Frontal cortex (tissue), 4 donors: ENCODE data around the gene NBL1. TPM values are rescaled to one million over a fixed set of nuclear protein-coding genes. Genes with fewer than 3 reads are reported as not detected.
A peak's percentile ranks its signal among the peaks of the same experiment; 100 is the strongest.

Source experiments
- DNase-seq, 2 donors: peaks; one replicate each; pipeline ENCODE4 v3.0.0; 2012; ENCODE audit warnings: low spot score in 2 of 2
- FAIRE-seq: peaks from 2 replicates; lab custom pipeline; 2012; peaks lifted over from hg19 to GRCh38; lab: Jason Lieb, UNC
- total RNA-seq: library from RNA; depleted of rRNA; stranded (reverse); fragments of >200 nt; gene quantifications from one replicate; pipeline ENCODE4 v1.2.3, GENCODE V29; 2014
- donor health status: control.
- donor health status: control.
- donor health status: control.

Gene NBL1
- total RNA-seq, 1 donor from 2014 or later = 33.0 TPM

DNA sequence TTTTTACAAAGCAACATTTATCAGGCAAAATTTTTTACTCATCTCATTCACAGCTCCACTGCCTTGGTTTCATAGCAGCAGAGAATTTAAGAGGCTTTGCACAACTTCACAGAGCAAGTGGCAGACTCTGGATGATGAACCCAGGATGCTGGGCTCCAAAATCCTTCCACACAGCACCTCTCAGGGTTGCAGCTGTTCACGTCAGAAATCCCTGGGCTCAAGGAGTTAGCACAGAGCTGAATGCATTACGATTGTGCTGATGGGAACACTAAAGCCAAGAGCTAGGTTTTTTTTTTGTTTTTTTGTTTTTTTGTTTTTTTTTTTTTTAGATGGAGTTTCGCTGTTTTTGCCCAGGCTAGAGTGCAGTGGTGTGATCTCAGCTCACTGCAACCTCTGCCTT is 18.2 kb downstream of the NBL1 start:
- FAIRE-seq = no peak

DNA sequence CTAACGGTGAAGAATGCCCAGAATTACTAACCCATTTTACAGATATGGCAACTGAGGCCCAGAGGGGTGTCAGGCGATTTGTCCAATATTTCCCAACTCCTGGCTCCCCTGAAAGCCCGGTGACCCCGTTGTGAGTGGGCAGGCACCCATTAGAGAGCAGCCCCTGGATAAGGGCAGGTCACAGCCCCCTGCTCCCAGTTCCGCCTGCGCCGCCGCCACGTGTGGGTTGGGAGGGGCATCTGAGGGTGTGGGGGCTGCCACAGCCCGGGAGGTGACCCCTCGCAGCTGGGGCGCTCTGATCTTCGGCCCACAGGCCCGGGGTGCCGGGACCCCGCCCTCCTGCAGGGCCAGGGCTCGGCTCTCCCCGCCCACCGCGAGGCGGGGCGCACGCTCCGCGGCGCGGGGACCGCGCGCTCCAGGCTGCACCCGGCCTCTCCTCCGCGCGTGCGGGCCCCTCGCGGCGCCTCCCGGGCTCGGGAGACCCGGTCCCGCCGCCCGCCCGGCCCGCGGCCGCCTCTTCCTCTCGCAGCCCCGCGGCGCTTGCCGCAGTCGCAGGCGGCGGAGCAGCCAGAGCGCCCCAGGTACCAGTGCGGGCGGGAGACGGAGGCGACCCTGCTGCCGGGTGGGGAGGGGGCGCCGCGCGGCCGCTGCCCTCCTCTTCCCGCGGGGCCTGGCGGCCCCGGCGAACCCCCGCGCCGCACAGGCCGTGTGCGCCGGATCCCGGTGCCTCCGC is 20.5 kb downstream of the NBL1 start, which contains the start of gene HTR6:
HTR6 (plus strand) TSS at position 423 of the 733 bp plus-strand sequence. CDS start 879 bp downstream, outside the sequence.
- DNase-seq = peak; percentile 61 to 69
- FAIRE-seq = no peak

More for the DNA sequence above, 18.2 kb downstream of the NBL1 start:
- DNase-seq = no peak

DNA sequence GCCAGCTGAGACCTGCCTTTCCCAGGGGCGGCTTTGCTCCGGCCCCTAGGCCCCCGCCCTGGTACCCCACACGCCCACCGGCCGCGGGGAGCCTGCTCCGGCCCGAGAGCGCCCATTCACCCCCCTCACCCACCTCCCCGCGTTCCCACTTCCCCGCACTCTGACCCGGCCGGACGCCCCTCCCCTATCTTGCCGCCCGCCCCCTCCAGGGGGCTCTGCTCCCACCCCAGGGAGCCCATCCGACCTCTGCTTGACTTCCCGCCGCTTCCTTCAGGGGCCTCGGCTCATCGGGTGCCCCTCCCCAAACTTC is 21.0 kb downstream of the NBL1 start:
- FAIRE-seq (no peak), DNase-seq (no peak)

DNA sequence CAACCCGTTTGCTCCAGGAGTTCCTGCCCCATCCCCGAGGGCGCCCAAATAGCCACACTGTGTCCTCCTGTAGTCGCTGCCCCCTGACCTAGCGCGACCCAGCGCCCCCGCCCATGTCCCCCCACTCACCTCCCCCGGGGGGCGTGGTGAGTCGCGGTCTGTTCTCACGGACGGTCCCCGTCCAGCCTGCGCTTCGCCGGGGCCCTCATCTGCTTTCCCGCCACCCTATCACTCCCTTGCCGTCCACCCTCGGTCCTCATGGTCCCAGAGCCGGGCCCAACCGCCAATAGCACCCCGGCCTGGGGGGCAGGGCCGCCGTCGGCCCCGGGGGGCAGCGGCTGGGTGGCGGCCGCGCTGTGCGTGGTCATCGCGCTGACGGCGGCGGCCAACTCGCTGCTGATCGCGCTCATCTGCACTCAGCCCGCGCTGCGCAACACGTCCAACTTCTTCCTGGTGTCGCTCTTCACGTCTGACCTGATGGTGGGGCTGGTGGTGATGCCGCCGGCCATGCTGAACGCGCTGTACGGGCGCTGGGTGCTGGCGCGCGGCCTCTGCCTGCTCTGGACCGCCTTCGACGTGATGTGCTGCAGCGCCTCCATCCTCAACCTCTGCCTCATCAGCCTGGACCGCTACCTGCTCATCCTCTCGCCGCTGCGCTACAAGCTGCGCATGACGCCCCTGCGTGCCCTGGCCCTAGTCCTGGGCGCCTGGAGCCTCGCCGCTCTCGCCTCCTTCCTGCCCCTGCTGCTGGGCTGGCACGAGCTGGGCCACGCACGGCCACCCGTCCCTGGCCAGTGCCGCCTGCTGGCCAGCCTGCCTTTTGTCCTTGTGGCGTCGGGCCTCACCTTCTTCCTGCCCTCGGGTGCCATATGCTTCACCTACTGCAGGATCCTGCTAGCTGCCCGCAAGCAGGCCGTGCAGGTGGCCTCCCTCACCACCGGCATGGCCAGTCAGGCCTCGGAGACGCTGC is 21.7 kb downstream of the NBL1 start:
- FAIRE-seq (no peak), DNase-seq (no peak)

DNA sequence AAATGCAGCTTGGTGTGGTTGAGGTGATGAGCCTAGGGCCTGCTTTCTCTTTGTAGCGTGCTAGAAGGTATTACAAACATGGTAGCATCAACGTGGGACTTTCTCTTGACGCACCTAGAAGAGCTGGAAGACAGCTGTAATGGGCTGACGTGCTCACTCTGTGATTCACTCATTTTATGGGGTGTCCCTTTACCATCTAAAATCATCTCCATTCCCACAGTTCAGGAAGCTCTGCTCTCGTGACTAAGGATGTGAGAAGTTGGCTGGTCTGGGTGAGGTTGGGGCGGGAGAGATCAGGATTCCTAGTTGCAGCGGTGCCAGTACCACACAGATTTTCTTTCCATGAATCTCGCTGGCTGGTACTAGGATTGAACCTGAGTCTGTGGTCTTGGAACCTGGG is 24.8 kb downstream of the NBL1 start:
- DNase-seq (no peak), FAIRE-seq (no peak)

DNA sequence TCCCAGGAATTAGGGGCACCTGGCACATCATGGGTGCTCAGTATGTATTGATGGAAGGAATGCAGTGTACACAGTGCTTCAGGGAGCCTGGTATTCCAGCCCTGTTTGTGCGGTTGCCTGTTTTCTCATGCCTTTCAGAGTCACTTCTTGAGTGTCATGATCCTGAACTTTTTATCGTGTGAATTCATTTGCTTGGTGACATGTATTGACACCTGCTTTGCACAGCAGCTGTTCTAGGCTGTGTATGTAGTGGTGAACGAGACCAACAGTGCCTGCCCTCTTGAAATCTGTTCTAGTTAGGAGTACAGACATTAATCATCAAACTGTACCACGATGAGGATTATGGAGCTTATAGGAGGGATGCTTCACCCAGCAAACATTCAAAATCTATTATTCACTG is 26.7 kb downstream of the NBL1 start:
- DNase-seq (no peak), FAIRE-seq (no peak)

DNA sequence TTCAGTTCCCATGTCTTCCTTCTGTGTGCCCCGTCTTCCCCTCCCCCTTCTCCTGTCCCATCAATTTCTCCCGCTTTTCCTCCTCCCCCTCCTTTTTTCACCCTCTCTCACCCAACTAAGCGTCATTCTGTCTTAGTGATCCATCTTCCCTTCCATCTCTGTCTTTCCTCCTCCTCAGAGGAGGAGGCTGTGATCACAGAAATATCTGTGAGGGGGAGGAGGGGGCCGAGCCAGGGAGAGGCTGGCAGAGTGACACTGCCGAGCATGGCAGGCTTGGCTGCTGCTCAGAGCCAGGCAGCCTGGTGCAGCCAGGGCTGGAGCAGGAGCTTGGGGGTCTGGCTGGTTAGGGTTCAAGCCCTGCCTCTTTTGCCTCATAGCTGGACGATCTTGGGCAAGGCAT is 28.1 kb downstream of the NBL1 start:
- DNase-seq = no peak
- no peak for FAIRE-seq

DNA sequence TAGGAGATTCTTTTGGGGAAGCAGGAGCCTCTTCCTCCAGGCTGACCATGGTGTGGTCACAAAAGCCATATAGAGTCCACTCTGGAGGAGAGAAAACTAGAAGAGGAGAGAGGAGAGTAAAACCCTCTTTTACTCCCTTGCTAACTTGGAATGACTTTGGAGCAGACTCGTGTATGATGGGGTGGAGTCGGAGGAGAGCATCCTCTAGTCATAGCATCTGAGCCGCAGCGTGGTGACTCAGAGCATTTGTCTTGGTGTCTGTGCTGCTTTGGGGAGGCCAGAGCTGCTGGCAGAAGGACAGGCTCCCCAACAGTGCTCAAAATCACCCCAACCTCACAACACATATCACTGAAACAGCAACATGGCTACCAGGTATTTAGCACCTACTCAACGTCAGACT is 31.7 kb downstream of the NBL1 start:
- FAIRE-seq = no peak
- DNase-seq = no peak

DNA sequence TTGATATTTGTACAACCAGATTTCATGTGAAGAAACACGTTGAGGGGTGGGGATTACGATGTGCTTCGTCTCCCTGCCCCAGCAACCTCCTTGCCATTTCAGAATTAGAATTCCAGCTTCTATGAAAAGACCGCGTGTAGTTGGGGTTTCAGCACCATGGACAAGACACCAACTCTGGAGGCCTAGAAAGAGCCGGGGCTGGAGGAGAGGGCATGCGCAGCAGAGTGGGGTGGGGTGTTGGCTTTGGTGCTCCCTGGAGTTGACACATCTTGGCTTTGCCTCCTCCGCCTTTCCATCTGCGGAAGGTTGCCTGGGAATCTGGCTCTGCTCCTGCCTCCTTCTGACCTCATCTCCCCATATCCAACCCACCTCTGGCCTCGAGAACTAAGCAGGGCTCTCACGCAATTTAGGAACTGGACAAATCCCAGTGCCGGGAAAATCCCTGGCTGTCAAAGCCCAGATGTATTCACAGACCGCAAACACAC is 32.4 kb downstream of the NBL1 start:
- FAIRE-seq (no peak), DNase-seq (peak in 1 of 2 donors; percentile 48)

DNA sequence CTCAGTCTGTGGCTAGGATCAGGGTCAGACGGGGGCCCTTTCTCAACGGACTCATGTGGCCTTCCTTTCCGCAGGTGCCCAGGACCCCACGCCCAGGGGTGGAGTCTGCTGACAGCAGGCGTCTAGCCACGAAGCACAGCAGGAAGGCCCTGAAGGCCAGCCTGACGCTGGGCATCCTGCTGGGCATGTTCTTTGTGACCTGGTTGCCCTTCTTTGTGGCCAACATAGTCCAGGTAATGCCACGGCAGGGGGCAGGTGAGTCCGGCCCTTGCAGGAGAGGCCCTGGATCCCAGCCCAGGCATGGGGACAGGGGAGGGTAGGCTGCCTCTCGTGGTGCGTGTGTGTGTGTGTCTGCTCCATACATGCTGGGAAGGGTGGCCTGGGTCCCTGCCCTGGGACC is 34.4 kb downstream of the NBL1 start:
- DNase-seq (no peak), FAIRE-seq (no peak)

DNA sequence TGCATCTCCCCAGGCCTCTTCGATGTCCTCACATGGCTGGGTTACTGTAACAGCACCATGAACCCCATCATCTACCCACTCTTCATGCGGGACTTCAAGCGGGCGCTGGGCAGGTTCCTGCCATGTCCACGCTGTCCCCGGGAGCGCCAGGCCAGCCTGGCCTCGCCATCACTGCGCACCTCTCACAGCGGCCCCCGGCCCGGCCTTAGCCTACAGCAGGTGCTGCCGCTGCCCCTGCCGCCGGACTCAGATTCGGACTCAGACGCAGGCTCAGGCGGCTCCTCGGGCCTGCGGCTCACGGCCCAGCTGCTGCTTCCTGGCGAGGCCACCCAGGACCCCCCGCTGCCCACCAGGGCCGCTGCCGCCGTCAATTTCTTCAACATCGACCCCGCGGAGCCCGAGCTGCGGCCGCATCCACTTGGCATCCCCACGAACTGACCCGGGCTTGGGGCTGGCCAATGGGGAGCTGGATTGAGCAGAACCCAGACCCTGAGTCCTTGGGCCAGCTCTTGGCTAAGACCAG is 34.9 kb downstream of the NBL1 start:
- DNase-seq = no peak
- no peak for FAIRE-seq

DNA sequence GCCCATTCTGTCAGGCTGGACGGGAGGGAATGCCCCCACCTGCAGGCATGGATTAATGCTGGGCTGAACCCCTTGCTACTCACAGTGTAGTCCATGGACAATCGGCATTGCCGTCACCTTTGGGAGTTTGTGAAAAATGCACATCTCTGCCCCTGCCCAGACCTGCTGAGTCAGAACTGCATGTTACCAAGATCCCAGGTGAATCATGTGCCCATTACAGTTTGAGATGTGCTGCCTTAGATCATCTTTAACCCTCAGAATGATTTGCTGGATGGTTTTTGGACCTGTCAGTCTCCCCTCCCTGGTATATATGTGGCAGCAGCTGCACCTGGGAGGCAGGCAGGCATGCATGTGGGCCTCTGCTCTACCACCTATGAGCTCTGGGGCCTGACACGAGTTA is 35.6 kb downstream of the NBL1 start:
- DNase-seq (no peak), FAIRE-seq (no peak)

DNA sequence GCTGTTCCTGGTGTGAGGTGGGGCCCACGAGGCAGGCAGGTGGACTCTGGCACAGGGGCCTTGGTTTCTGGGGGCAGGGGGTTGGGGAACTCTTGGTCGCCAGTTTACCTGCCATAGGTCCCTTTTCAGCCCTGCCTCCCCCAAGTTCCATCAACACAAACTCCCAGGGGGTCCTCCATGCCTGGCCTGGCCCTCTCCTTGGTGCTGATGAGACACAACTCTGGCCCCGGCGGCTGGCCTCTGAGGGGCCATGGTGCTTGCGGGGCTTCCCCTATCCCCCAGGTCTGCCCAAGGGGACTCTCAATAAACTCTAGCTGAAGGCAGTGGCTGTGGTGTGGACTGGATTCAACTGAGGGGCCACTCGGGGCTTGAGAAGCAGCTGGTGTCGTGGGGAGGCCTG is 36.5 kb downstream of the NBL1 start:
- no peak for FAIRE-seq
- DNase-seq = no peak

DNA sequence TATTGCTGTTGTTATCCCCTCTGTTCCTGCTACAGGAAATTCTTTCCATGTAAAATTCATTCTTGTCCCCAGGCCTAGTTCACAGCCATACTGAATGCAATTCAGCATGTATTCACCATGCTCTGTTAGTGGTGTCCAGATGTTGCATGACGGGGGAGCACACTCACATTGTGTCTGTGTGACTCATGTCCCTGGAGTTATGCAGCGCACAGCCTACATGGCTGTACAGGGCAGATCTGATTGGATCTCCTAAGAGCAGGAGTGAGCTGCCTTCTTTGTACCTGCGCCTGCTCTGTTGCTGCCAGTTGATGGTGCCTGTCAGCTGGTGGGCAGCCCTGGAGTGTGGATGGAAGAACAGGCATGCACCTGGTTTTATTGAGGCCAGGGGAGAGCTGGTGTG is 38.1 kb downstream of the NBL1 start:
- FAIRE-seq = no peak
- no peak for DNase-seq

DNA sequence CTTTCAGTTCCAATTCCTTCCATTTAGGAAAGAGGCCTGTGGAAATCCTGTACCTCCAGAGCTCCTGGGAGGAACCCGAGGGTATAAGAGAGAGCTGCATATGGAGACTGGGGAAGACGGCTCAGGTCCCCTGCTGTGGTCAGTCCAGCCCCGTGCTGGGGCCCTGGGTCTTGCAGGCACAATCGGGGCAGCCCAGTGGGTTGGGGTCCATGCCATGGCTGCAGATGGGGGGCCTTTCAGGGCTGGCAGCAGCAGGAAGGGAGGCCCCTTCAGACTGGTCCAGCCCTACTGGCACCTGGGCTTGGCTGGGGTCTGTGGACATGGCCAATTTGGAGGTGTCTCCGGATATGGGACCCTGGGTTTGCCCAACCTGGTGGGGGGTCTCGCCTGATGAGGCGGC is 38.8 kb downstream of the NBL1 start:
- FAIRE-seq = no peak

DNA sequence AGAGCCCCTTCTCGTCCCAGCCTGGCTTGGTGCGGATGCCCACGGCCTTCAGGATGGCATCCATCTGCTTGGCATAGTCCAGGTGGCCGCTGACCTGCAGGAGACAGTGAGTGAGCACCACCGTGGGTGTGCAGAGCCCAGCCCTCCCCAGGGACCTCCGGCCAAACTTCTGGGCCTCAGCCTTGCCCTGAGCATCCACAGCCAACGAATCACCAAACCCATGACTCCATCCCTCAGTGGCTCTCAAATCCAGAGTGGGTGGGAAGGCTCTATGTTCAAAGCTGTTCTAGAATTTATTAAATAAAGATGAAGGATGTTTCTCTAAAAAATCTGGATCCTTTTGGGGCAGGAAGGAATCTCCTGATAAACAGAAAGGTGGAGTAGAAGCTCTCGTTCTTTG is 39.2 kb downstream of the NBL1 start:
- FAIRE-seq (no peak), DNase-seq (no peak)

More for the DNA sequence above, 38.8 kb downstream of the NBL1 start:
- DNase-seq = no peak

DNA sequence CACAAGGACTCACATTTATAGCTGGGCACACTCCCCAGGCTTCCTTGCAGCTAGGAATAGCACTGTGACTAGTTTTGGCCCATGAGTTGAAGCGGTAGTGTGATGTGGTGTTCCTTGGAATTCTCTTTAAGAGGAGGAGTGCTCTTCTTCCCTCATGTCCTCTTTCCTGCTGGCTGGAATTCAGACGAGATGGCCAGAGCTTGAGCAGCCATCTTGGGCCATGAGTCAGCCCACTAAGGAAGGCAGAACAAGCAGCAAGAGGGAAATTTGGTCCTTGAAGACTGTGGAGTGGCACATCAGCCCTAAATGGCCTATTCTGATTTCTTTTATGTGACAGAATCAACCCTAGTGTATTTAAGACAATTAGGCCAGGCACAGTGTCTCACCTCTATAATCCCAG is 40.6 kb downstream of the NBL1 start:
- DNase-seq (no peak), FAIRE-seq (no peak)

DNA sequence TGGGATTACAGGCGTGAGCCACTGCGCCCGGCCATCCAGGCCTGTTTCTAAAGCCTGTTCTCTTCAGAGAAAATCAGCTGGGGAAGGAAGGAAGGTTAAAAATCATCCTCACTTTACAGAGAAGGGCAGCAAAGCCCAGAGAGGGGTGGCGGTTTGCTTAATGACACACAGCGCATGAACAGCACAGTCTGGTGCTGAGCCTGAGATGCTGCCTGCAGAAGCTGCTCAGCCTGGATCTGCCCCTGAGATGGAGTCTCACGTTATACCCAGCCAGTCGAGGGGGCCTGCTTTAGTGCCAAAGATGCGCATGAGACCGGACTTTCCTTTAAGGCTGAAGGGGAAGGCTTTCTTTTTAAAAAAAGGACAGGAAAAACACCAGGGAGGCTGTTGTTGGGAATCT is 41.9 kb downstream of the NBL1 start:
- DNase-seq (no peak), FAIRE-seq (no peak)

DNA sequence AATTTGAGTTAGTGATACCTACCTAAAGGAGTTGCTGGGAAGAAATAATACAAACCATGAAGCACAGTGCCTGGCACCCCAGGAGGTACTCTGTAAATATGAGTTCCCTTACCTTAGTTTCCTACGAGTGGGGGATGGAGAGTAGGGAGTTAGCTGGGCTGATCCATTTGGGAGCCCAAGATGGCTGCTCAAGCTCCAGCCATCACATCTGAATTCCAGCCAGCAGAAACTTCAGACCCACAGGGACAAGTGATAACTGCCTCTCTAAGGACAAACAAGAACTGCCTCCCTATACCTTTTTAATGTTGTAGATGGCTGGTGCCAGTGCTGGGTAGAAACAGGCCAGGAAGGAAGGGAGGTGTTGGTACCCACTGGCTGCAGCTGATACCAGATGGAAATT is 43.3 kb downstream of the NBL1 start:
- no peak for DNase-seq
- no peak for FAIRE-seq

DNA sequence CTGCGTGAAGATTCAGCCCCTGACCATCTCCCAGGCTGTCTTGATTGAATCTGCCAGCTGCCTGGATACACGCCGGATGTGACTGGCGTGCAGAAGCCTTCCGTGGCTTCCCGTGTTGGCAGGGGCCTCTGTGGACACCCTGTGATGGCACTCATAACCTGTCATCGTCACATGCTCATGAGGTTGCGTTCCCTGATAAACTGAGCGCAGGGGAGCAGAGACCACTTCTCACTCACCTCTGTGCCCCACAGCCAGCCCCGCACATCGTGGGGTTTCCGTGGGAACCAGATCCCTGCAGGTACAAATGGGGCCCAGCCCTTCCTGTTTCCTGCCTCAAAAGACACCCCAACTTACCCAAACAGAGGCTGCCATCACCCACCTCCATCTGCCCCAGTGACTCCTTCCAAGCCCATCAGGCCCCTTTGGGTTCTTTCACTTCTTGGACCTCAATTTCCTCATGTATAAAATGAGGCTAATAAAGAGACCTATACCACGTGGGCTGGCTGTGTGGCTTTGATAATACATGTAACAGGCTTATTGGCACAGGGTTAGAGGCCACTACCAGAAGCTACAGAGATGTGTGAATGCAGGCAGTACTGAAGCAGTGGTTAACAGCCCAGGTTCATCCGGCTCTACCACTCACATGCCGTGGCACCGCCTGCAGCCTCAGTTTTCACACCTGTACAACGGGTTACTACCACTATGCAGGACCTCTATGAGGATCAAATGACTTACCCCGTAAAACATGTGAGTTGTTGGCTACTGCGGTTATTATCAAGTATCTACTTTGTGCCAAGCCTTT is 44.1 kb downstream of the NBL1 start:
- DNase-seq (no peak), FAIRE-seq (no peak)
